Activated CD4-positive, alpha-beta T cell treated with anti-CD3 and anti-CD28 coated beads, Interleukin-2, amount 10 ng/mL, durations not matched to agents 7 days and 5 days (primary cell): ENCODE data around the gene AGBL4. TPM values are rescaled to one million over a fixed set of nuclear protein-coding genes. Genes with fewer than 3 reads are reported as not detected.

Source experiments
- CTCF ChIA-PET: fragments of 350-600 bp; sonication (Branson Sonifier 250); formaldehyde crosslinking; loops from one replicate; lab custom pipeline; 2021; ENCODE audit warnings: antibody characterized with exemption; lab: Charles Lee
- POLR2A ChIA-PET: fragments of 350-600 bp; sonication (Branson Sonifier 250); formaldehyde crosslinking; loops from one replicate; lab custom pipeline; 2021; ENCODE audit warnings: antibody characterized with exemption; lab: Charles Lee
- DNase-seq: peaks from one replicate; pipeline ENCODE4 v3.0.0-alpha.2; 2020
- H3K27ac Mint-ChIP-seq: one replicate; pipeline ENCODE4 v1.8.0; 2021; ENCODE audit warnings: mild to moderate bottlenecking, moderate library complexity, mixed read lengths
- H3K27me3 Mint-ChIP-seq: one replicate; pipeline ENCODE4 v1.8.0; 2021; ENCODE audit warnings: mixed read lengths
- H3K36me3 Mint-ChIP-seq: one replicate; pipeline ENCODE4 v1.8.0; 2021; ENCODE audit warnings: low read depth, mixed read lengths
- H3K4me1 Mint-ChIP-seq: one replicate; pipeline ENCODE4 v1.8.0; 2021; ENCODE audit warnings: mixed read lengths
- H3K4me3 Mint-ChIP-seq: one replicate; pipeline ENCODE4 v1.8.0; 2021; ENCODE audit warnings: mild to moderate bottlenecking, moderate library complexity, mixed read lengths
- H3K9me3 Mint-ChIP-seq: one replicate; pipeline ENCODE4 v1.8.0; 2021; ENCODE audit warnings: mixed read lengths
- total RNA-seq, 2 experiments: library from RNA; stranded (reverse); gene quantifications; one replicate each; pipeline ENCODE4 v1.2.3, GENCODE V29; 2021

The AGBL4 gene
- total RNA-seq, 2 experiments from 2014 or later = not detected

GRCh38 chr1:48560577-48560976 lies 1463.2 kb downstream of the AGBL4 start:
- CTCF ChIA-PET = no interaction called here
- DNase-seq = no peak
- Mint-ChIP-seq H3K4me3 (no peak overlapping the region), H3K4me1 (no peaks in the 10 kb centered on the region), H3K9me3 (no peaks in the 10 kb centered on the region), H3K36me3 (no peaks in the 10 kb centered on the region), H3K27me3 (peaks cover 14% of the 10 kb centered on the region), H3K27ac (no peak overlapping the region)
- POLR2A ChIA-PET = no interaction called here

GRCh38 chr1:48560116-48560515 lies 1463.6 kb downstream of the AGBL4 start:
- Mint-ChIP-seq H3K4me3 (no peak overlapping the region), H3K9me3 (no peaks in the 10 kb centered on the region), H3K36me3 (no peaks in the 10 kb centered on the region), H3K4me1 (no peaks in the 10 kb centered on the region), H3K27ac (no peak overlapping the region), H3K27me3 (peaks cover 14% of the 10 kb centered on the region)
- DNase-seq = no peak
- CTCF ChIA-PET = no interaction called here
- POLR2A ChIA-PET = no interaction called here

GRCh38 chr1:48558366-48558765 lies 1465.4 kb downstream of the AGBL4 start:
- Mint-ChIP-seq H3K27ac (no peak overlapping the region), H3K4me1 (no peaks in the 10 kb centered on the region), H3K36me3 (no peaks in the 10 kb centered on the region), H3K9me3 (no peaks in the 10 kb centered on the region), H3K4me3 (no peak overlapping the region), H3K27me3 (peaks cover 13% of the 10 kb centered on the region)
- CTCF ChIA-PET = interaction anchor here (0.7 kb wide), 1 partner anchor 207 kb away, joined by 3 read pairs; no protein-coding TSS in a partner anchor
- POLR2A ChIA-PET = no interaction called here
- DNase-seq = no peak

- CTCF ChIA-PET = no interaction called here
These were observed 1467.4 kb downstream of the AGBL4 start for GRCh38 chr1:48556186-48556850.

DNA sequence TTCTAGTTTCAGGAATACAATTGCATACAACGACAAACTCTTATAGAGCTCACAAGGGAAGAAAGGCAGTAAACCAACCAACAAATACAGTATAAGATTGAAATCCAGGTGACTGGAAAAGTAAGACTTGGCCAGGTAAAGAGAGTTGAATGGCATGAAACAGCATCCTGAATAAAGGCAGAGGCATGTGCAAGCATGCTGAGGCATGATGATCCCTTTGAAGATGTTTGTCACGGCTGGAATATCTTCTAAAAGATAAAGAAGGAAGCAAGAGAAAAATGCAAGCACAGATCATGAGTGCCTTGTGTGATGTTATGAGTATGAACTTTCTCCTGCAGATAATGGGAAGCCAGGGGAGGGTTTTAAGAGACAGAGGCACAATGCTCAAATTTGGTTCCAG lies 1468.5 kb downstream of the AGBL4 start:
- DNase-seq = no peak
- CTCF ChIA-PET = no interaction called here
- H3K9me3 Mint-ChIP-seq = no peaks in the 10 kb centered on the region
- H3K27me3 Mint-ChIP-seq = peaks cover 10% of the 10 kb centered on the region
- no peak overlapping the region for H3K4me3 Mint-ChIP-seq
- no peaks in the 10 kb centered on the region for H3K36me3 Mint-ChIP-seq
- POLR2A ChIA-PET = no interaction called here
- no peaks in the 10 kb centered on the region for H3K4me1 Mint-ChIP-seq
- H3K27ac Mint-ChIP-seq = no peak overlapping the region

More at GRCh38 chr1:48556186-48556850, 1467.4 kb downstream of the AGBL4 start:
- no peak overlapping the region for H3K27ac Mint-ChIP-seq
- no peak overlapping the region for H3K4me3 Mint-ChIP-seq
- no peak for DNase-seq
- POLR2A ChIA-PET = no interaction called here
- H3K36me3 Mint-ChIP-seq = no peaks in the 10 kb centered on the region
- no peaks in the 10 kb centered on the region for H3K4me1 Mint-ChIP-seq
- H3K27me3 Mint-ChIP-seq = peaks cover 11% of the 10 kb centered on the region
- no peaks in the 10 kb centered on the region for H3K9me3 Mint-ChIP-seq

DNA sequence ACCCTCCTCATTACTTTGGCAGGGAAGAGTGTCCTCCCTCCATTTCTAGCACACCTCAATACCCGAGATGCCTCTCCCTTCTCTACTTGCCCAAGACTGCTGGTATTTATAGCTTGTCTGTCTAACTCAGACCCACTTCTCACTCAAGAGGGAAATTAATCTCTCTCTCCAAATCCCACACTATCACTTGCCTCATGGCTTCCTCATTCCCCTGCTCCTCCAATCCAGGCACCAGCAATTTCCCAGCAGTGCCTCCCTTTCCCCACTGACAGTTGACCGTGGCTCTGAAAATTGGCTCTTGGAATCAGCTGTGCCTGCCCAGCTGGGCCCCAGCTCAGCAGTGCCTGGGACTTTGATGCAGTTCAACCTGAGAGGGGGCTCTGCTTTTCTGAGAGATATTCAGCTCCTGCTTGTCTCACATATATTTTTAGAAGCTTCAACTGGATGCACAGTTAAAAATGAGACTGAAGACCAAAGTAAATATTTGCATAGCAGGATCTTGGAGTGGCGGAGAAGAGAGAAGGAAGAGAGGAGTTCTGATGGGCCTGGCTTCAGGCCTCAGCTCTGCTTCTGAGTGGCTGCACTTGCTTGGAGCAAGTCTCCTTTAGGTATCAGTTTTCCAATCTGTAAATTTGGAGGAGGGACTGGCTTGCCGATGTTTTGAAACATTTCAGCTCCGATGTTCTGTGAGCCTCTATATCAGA lies 1470.7 kb downstream of the AGBL4 start:
- no peak overlapping the region for H3K27ac Mint-ChIP-seq
- H3K4me3 Mint-ChIP-seq = no peak overlapping the region
- POLR2A ChIA-PET = no interaction called here
- H3K9me3 Mint-ChIP-seq = no peaks in the 10 kb centered on the region
- H3K36me3 Mint-ChIP-seq = no peaks in the 10 kb centered on the region
- no peak for DNase-seq
- no peaks in the 10 kb centered on the region for H3K4me1 Mint-ChIP-seq
- CTCF ChIA-PET = interaction anchor here (0.8 kb wide), 1 partner anchor 265 kb away, joined by 3 read pairs; no protein-coding TSS in a partner anchor
- peaks cover 2% of the 10 kb centered on the region for H3K27me3 Mint-ChIP-seq

DNA sequence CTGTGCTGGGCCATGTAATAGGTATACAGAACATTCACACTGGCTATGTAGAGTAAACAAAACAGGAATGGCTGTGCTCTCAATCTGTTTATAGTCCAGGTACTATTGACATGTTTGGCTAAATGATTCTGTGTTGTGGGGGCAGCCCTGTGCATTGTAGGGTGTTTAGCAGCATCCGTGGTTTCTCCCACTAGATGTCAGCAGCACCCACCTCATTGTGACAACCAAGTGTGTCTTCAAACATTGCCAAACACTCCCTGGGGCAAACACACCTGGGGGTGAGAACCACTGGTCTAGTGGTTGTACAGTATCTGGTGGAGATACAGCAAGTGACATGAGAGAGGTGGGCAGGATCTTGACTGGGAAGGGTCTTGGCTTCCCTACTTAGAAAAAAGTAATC lies 1471.3 kb downstream of the AGBL4 start:
- H3K27me3 Mint-ChIP-seq = peaks cover 2% of the 10 kb centered on the region
- H3K4me1 Mint-ChIP-seq = no peaks in the 10 kb centered on the region
- POLR2A ChIA-PET = no interaction called here
- H3K27ac Mint-ChIP-seq = no peak overlapping the region
- CTCF ChIA-PET = no interaction called here
- no peaks in the 10 kb centered on the region for H3K9me3 Mint-ChIP-seq
- no peak overlapping the region for H3K4me3 Mint-ChIP-seq
- H3K36me3 Mint-ChIP-seq = no peaks in the 10 kb centered on the region
- DNase-seq = no peak

DNA sequence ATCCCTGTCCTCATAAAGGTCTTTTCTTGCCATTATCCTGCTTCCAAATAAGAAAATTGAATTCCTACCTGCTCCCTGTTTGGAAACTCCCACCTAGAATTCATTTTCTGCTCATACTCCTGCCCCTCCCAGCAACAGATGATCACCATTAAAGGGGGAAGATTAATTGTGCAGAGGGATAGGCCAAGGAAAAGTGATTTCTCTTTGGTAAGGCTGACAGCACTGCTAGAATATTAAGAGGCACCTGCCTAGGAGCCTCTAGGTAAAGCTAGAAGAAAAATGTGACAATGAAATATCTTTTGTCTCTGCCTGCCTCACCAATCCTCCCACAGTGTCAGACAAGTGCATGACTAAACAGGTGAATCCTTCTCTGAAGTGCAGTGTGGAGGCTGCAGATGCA lies 1474.8 kb downstream of the AGBL4 start:
- H3K27me3 Mint-ChIP-seq = peaks cover 2% of the 10 kb centered on the region
- DNase-seq = no peak
- no peak overlapping the region for H3K4me3 Mint-ChIP-seq
- no peak overlapping the region for H3K27ac Mint-ChIP-seq
- H3K9me3 Mint-ChIP-seq = no peaks in the 10 kb centered on the region
- CTCF ChIA-PET = no interaction called here
- no peaks in the 10 kb centered on the region for H3K4me1 Mint-ChIP-seq
- no peaks in the 10 kb centered on the region for H3K36me3 Mint-ChIP-seq
- POLR2A ChIA-PET = no interaction called here

DNA sequence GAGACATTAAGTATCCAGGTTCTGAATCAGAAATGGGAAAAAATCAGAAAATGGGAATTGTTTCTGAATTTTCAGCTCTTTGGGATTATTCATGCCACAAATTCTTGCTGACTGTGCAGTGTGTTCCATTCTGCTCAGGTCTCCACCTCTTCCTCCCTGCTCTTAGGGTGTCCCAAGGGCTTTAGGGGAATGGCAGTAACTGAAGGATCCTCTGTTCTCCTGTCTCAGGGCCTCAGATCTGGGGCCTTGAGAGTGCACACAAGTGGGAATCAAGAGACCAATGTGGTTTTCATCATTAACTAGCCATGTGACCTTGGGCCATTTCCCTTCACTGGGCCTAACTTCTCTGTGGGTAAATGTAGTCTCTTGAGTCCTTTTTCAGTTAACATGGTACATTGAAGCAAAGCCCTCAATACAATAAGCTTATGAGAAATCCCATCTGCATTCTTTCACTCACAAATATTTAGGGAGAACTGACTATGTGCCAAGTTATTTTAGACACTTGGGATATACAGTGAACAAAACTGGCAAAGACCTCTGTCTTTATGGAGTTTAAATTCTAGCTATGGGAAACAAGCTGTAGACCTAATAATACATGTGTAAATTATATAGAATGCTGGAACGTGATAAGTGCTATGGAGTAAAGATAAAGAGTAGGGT lies 1476.1 kb downstream of the AGBL4 start:
- Mint-ChIP-seq H3K4me3 (no peak overlapping the region), H3K36me3 (no peaks in the 10 kb centered on the region), H3K4me1 (no peaks in the 10 kb centered on the region), H3K9me3 (no peaks in the 10 kb centered on the region), H3K27ac (no peak overlapping the region), H3K27me3 (peaks cover 2% of the 10 kb centered on the region)
- POLR2A ChIA-PET = no interaction called here
- CTCF ChIA-PET = no interaction called here
- DNase-seq = no peak

DNA sequence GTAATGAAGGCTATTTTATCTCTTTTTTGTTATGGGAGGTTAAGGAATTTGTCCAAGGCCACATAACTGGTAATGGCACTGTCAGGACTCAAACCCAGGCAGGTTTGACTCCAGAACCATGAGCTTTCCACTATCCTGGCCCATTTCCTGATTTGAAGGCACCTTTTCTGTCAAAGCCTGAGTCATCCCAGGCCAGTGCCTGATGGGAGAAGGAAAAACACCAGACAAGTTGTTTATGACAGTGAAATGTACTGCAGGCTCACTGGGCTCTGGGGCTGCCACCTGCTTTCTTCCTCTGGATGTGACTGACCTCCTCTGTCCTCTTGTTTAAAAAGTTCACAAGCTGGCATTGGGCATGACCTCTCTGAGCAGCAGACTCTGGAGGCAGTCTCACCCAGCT lies 1479.9 kb downstream of the AGBL4 start:
- no peaks in the 10 kb centered on the region for H3K4me1 Mint-ChIP-seq
- no peak overlapping the region for H3K4me3 Mint-ChIP-seq
- H3K36me3 Mint-ChIP-seq = no peaks in the 10 kb centered on the region
- H3K27me3 Mint-ChIP-seq = no peaks in the 10 kb centered on the region
- no peak for DNase-seq
- POLR2A ChIA-PET = no interaction called here
- no peak overlapping the region for H3K27ac Mint-ChIP-seq
- no peaks in the 10 kb centered on the region for H3K9me3 Mint-ChIP-seq
- CTCF ChIA-PET = no interaction called here

DNA sequence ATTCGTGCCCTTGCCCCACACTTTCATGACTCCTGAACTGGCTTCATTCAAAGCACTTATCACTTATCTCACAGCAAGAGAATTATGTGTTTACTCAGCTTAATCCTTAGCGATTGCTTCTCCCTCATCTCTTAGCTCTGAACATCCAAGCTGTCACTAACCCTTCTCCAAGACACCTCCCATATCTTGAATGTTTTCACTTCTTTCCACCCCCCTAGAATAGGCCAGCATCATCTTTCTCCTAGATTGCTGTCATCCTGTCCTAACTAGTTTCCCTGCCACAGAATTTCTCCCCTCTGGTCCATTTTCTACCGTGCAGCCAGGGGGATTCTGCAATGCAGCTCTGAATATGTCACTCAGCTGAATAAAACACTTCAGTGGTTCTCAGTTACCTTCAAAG lies 1483.2 kb downstream of the AGBL4 start:
- Mint-ChIP-seq H3K36me3 (no peaks in the 10 kb centered on the region), H3K4me3 (no peak overlapping the region), H3K27me3 (no peaks in the 10 kb centered on the region), H3K27ac (no peak overlapping the region), H3K9me3 (no peaks in the 10 kb centered on the region), H3K4me1 (no peaks in the 10 kb centered on the region)
- CTCF ChIA-PET = interaction anchor here (1.1 kb wide), 1 partner anchor 21 kb away, joined by 3 read pairs; no protein-coding TSS in a partner anchor
- no peak for DNase-seq
- POLR2A ChIA-PET = no interaction called here

- H3K9me3 Mint-ChIP-seq = no peaks in the 10 kb centered on the region
- no peak overlapping the region for H3K27ac Mint-ChIP-seq
- peaks cover 4% of the 10 kb centered on the region for H3K27me3 Mint-ChIP-seq
- no peak overlapping the region for H3K4me3 Mint-ChIP-seq
- H3K36me3 Mint-ChIP-seq = no peaks in the 10 kb centered on the region
- ChIA-PET POLR2A (no interaction called here), CTCF (no interaction called here)
- no peaks in the 10 kb centered on the region for H3K4me1 Mint-ChIP-seq
- no peak for DNase-seq
These were observed 1487.3 kb downstream of the AGBL4 start for GRCh38 chr1:48536477-48536876.

DNA sequence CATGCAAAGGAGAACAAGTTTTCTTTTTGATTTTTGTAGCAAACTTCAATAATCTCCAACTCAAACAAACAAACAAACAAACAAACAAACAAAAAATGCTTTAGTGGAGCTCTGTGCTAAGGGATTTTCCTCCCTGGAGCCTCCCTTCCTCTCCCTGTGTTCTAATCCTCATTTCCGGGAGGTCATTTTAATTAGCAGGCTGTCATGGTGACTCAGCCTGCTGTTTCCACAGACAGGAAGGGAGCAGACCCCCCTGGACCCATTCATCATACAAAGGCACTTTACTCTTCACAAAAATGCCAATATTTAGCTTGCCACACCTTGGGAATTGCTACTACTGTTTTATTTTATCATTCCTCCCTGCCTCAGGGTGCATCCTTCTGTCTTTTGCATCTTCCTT lies 1490.8 kb downstream of the AGBL4 start:
- DNase-seq = no peak
- no peaks in the 10 kb centered on the region for H3K36me3 Mint-ChIP-seq

More for the DNA sequence above, 1490.8 kb downstream of the AGBL4 start:
- H3K27me3 Mint-ChIP-seq = peaks cover 4% of the 10 kb centered on the region
- H3K4me3 Mint-ChIP-seq = no peak overlapping the region
- H3K9me3 Mint-ChIP-seq = no peaks in the 10 kb centered on the region
- no peaks in the 10 kb centered on the region for H3K4me1 Mint-ChIP-seq
- POLR2A ChIA-PET = no interaction called here
- CTCF ChIA-PET = no interaction called here
- no peak overlapping the region for H3K27ac Mint-ChIP-seq
